Measurements from ENCODE around the gene TRPM3.

The TRPM3 gene

GRCh38 chr9:70945301-70945700 is 176.1 kb downstream of the TRPM3 start:
- TF ChIP-seq, protein P1, sequence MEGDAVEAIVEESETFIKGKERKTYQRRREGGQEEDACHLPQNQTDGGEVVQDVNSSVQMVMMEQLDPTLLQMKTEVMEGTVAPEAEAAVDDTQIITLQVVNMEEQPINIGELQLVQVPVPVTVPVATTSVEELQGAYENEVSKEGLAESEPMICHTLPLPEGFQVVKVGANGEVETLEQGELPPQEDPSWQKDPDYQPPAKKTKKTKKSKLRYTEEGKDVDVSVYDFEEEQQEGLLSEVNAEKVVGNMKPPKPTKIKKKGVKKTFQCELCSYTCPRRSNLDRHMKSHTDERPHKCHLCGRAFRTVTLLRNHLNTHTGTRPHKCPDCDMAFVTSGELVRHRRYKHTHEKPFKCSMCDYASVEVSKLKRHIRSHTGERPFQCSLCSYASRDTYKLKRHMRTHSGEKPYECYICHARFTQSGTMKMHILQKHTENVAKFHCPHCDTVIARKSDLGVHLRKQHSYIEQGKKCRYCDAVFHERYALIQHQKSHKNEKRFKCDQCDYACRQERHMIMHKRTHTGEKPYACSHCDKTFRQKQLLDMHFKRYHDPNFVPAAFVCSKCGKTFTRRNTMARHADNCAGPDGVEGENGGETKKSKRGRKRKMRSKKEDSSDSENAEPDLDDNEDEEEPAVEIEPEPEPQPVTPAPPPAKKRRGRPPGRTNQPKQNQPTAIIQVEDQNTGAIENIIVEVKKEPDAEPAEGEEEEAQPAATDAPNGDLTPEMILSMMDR (conservative IDR thresholded peaks at IDR 0.05; ENCODE audit: low read depth, low read length) = no peak

DNA sequence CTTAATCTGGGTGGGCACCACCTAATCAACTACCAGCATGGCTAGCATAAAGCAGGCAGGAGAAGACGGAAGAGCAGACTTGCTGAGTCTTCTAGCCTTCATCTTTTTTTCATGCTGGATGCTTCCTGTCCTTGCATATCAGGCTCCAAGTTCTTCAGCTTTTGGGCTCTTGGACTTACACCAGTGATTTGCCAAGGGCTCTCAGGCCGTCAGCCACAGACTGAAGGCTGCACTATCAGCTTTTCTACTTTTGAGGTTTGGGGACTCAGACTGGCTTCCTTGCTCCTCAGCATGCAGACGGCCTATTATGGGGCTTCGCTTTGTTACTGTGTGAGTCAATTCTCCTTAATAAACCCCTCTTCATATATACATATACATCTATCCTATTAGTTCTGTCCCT is 180.2 kb downstream of the TRPM3 start:
- Histone ChIP-seq H3K27ac (no peak overlapping the region), H3K4me1 (ENCODE audit: low read depth, poor library complexity, severe bottlenecking) (no peaks in the 10 kb centered on the region), H3K79me2 (ENCODE audit: insufficient read depth, low read depth) (no peaks in the 10 kb centered on the region), H2AFZ (ENCODE audit: low read depth) (no peak overlapping the region), H3K9ac (no peak overlapping the region), H3K4me3 (IDR thresholded peaks at IDR 0.05; ENCODE audit: insufficient read depth, low read depth, low read length) (no peak overlapping the region), H3K36me3 (ENCODE audit: insufficient read depth) (no peaks in the 10 kb centered on the region), H3K27me3 (ENCODE audit: insufficient read depth, low read depth) (no peaks in the 10 kb centered on the region), H3K4me2 (no peak overlapping the region), H4K20me1 (ENCODE audit: insufficient read depth) (no peaks in the 10 kb centered on the region)
- TF ChIP-seq, protein P1 (conservative IDR thresholded peaks at IDR 0.05; ENCODE audit: low read depth, low read length) = no peak

More at GRCh38 chr9:70945301-70945700, 176.1 kb downstream of the TRPM3 start:
- H4K20me1 ChIP-seq (ENCODE audit: insufficient read depth) = no peaks in the 10 kb centered on the region
- H3K27ac ChIP-seq = no peak overlapping the region
- H3K9ac ChIP-seq = no peak overlapping the region
- H3K36me3 ChIP-seq (ENCODE audit: insufficient read depth) = no peaks in the 10 kb centered on the region
- peaks cover 8% of the 10 kb centered on the region for H3K4me1 ChIP-seq (ENCODE audit: low read depth, poor library complexity, severe bottlenecking)
- H3K79me2 ChIP-seq (ENCODE audit: insufficient read depth, low read depth) = no peaks in the 10 kb centered on the region
- no peak overlapping the region for H2AFZ ChIP-seq (ENCODE audit: low read depth)
- H3K4me3 ChIP-seq (IDR thresholded peaks at IDR 0.05; ENCODE audit: insufficient read depth, low read depth, low read length) = no peak overlapping the region
- H3K4me2 ChIP-seq = no peak overlapping the region
- no peaks in the 10 kb centered on the region for H3K27me3 ChIP-seq (ENCODE audit: insufficient read depth, low read depth)

GRCh38 chr9:70940605-70941004 is 180.8 kb downstream of the TRPM3 start:
- Histone ChIP-seq H3K9ac (no peak overlapping the region), H3K27ac (no peak overlapping the region), H3K4me2 (no peak overlapping the region), H2AFZ (ENCODE audit: low read depth) (no peak overlapping the region), H3K27me3 (ENCODE audit: insufficient read depth, low read depth) (no peaks in the 10 kb centered on the region), H3K4me3 (IDR thresholded peaks at IDR 0.05; ENCODE audit: insufficient read depth, low read depth, low read length) (no peak overlapping the region), H3K79me2 (ENCODE audit: insufficient read depth, low read depth) (no peaks in the 10 kb centered on the region), H4K20me1 (ENCODE audit: insufficient read depth) (no peaks in the 10 kb centered on the region), H3K4me1 (ENCODE audit: low read depth, poor library complexity, severe bottlenecking) (no peaks in the 10 kb centered on the region), H3K36me3 (ENCODE audit: insufficient read depth) (no peaks in the 10 kb centered on the region)
- TF ChIP-seq, protein P1 (conservative IDR thresholded peaks at IDR 0.05; ENCODE audit: low read depth, low read length) = no peak

- Histone ChIP-seq H3K79me2 (ENCODE audit: insufficient read depth, low read depth) (no peaks in the 10 kb centered on the region), H4K20me1 (ENCODE audit: insufficient read depth) (no peaks in the 10 kb centered on the region), H3K4me3 (IDR thresholded peaks at IDR 0.05; ENCODE audit: insufficient read depth, low read depth, low read length) (no peak overlapping the region), H3K4me2 (no peak overlapping the region), H3K27me3 (ENCODE audit: insufficient read depth, low read depth) (no peaks in the 10 kb centered on the region), H3K27ac (no peak overlapping the region), H3K36me3 (ENCODE audit: insufficient read depth) (no peaks in the 10 kb centered on the region), H3K4me1 (ENCODE audit: low read depth, poor library complexity, severe bottlenecking) (no peaks in the 10 kb centered on the region), H3K9ac (no peak overlapping the region), H2AFZ (ENCODE audit: low read depth) (no peak overlapping the region)
- TF ChIP-seq, protein P1 (conservative IDR thresholded peaks at IDR 0.05; ENCODE audit: low read depth, low read length) = no peak
Observed at GRCh38 chr9:70936536-70936935, 184.9 kb downstream of the TRPM3 start.

Measured in KMS-11 (cell line).